NB4 (cell line): ENCODE data around the gene PDZD2.

Experiments
- DNase-seq: peaks from one replicate; pipeline ENCODE4 v3.0.0; 2010; ENCODE audit warnings: low read depth
- H3K4me3 ChIP-seq: one replicate; pipeline ENCODE4 v1.5.1; 2011; ENCODE audit warnings: mild to moderate bottlenecking, low read depth, low read length, moderate library complexity
- MYC ChIP-seq: IDR thresholded peaks from 2 replicates; pipeline ENCODE4 v1.6.1; 2011; ENCODE audit warnings: low read depth, low read length
- POLR2A ChIP-seq: IDR thresholded peaks from 2 replicates; pipeline ENCODE4 v1.6.1; 2011; ENCODE audit warnings: mild to moderate bottlenecking; ENCODE audit not compliant: insufficient read length; ENCODE audit errors: extremely low read depth
- TF ChIP-seq, protein P1 (sequence below): IDR thresholded peaks from 2 replicates; pipeline ENCODE4 v1.6.1; 2011; ENCODE audit warnings: low read depth, low read length
- TF ChIP-seq, protein P2 (sequence below): IDR thresholded peaks from one replicate; pipeline ENCODE4 v1.5.1; 2012; ENCODE audit warnings: low read depth, low read length

PDZD2 gene

DNA sequence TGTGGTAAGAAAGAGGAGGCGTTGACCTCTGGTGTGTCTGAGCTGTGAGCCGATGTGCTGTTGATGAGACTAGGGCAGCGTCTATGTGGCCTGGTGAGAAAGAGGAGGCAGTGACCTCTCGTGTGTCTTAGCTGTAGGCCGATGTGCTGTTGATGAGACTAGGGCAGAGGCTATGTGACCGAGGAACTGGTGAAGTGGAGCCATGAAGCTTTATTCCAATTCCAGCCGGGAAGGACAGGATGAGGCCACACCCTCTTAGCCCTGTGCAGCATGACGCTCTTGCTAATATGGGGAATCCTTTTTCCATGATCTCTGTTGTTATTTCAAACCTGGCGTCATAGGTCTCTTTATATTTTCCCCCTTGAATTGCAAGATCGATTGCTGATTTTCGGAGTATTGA lies 362.8 kb downstream of the PDZD2 start:
- no peak for DNase-seq
- H3K4me3 ChIP-seq = no peak overlapping the region
- TF ChIP-seq MYC (no peak), POLR2A (no peak)
- TF ChIP-seq, protein P1, sequence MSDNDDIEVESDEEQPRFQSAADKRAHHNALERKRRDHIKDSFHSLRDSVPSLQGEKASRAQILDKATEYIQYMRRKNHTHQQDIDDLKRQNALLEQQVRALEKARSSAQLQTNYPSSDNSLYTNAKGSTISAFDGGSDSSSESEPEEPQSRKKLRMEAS = no peak
- TF ChIP-seq, protein P2, sequence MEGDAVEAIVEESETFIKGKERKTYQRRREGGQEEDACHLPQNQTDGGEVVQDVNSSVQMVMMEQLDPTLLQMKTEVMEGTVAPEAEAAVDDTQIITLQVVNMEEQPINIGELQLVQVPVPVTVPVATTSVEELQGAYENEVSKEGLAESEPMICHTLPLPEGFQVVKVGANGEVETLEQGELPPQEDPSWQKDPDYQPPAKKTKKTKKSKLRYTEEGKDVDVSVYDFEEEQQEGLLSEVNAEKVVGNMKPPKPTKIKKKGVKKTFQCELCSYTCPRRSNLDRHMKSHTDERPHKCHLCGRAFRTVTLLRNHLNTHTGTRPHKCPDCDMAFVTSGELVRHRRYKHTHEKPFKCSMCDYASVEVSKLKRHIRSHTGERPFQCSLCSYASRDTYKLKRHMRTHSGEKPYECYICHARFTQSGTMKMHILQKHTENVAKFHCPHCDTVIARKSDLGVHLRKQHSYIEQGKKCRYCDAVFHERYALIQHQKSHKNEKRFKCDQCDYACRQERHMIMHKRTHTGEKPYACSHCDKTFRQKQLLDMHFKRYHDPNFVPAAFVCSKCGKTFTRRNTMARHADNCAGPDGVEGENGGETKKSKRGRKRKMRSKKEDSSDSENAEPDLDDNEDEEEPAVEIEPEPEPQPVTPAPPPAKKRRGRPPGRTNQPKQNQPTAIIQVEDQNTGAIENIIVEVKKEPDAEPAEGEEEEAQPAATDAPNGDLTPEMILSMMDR = no peak

- DNase-seq = no peak
- H3K4me3 ChIP-seq = no peak overlapping the region
- TF ChIP-seq, protein P1 = no peak
- TF ChIP-seq POLR2A = no peak
These were observed 363.8 kb downstream of the PDZD2 start for GRCh38 chr5:32002755-32003154.

- no peak for DNase-seq
- TF ChIP-seq, protein P2 = no peak
- TF ChIP-seq, protein P1 = no peak
- no peak overlapping the region for H3K4me3 ChIP-seq
These were observed 365.1 kb downstream of the PDZD2 start for GRCh38 chr5:32003981-32004380.

GRCh38 chr5:32004404-32004803 lies 365.5 kb downstream of the PDZD2 start:
- DNase-seq = no peak

DNA sequence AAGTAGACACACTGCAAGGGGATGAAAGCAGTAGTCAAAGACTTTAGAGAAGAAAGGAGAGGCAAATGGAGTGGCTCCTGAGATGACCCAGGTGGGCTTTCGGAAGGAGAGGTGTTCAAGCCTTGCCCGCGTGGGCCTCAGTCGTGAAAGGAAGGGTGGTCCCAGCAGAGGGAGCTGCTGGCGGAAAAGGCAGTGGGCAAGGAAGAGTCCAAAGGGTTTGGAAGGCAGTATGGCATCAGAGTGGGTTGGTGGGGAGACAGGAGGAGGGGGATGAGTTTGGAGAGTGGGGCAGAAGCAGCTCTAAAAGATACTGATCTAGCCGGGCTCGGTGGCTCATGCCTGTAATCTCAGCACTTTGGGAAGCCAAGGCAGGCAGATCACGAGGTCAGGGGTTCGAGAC lies 369.8 kb downstream of the PDZD2 start:
- H3K4me3 ChIP-seq = no peak overlapping the region
- TF ChIP-seq MYC (no peak), POLR2A (no peak)
- TF ChIP-seq, protein P2 = no peak
- TF ChIP-seq, protein P1 = no peak
- DNase-seq = no peak

More at GRCh38 chr5:32004404-32004803, 365.5 kb downstream of the PDZD2 start:
- TF ChIP-seq, protein P2 = no peak
- no peak for TF ChIP-seq POLR2A
- TF ChIP-seq, protein P1 = no peak
- no peak for TF ChIP-seq MYC
- no peak overlapping the region for H3K4me3 ChIP-seq

- H3K4me3 ChIP-seq = no peak overlapping the region
- TF ChIP-seq POLR2A = no peak
- no peak for TF ChIP-seq MYC
- TF ChIP-seq, protein P2 = no peak
- TF ChIP-seq, protein P1 = no peak
- DNase-seq = peak; percentile 19
These were observed 374.7 kb downstream of the PDZD2 start for GRCh38 chr5:32013658-32014057.
